HCT116 (cell line): ENCODE measurements around the gene FTSJ3. TPM values are rescaled to one million over a fixed set of nuclear protein-coding genes. Genes with fewer than 3 reads are reported as not detected.

Experiments used
- ATAC-seq: fragments of 200-7000 bp; cut with Tn5 transposase; 2 replicates; pipeline ENCODE4 v1.9.1; 2020; ENCODE audit warnings: mild to moderate bottlenecking, moderate library complexity
- BruUV-seq: library from RNA; stranded (reverse); fragments of 400-500 nt; replicated peaks from 2 replicates; lab custom pipeline; 2021; lab: Mats Ljungman, UMichigan
- CTCF ChIA-PET: fragments of 300-600 bp; sonication (Branson Sonifier 250); formaldehyde crosslinking; loops from one replicate; lab custom pipeline; 2021; ENCODE audit warnings: antibody characterized with exemption; lab: Charles Lee
- POLR2A ChIA-PET: fragments of 300-600, 350-600 bp; sonication (Branson Sonifier 250); formaldehyde crosslinking; loops from one replicate; lab custom pipeline; 2021; ENCODE audit warnings: antibody characterized with exemption; lab: Charles Lee
- RAD21 ChIA-PET, 2 experiments: fragments of 300-600 bp; sonication (Branson Sonifier 250); formaldehyde crosslinking; loops; one replicate each; lab custom pipeline; 2023; ENCODE audit warnings: low total read pairs in 2 of 2; ENCODE audit not compliant: uncharacterized antibody in 2 of 2, unreplicated experiment in 2 of 2, low non-redundant PET in 1 of 2; lab: Charles Lee
- DNase-seq: peaks from one replicate; pipeline ENCODE4 v3.0.0-alpha.2; 2010; ENCODE audit warnings: low read depth, low spot score
- H2AFZ ChIP-seq: fragments of 200-600 bp; shearing (Covaris generic), sonication (generic); 2 replicates; pipeline ENCODE4 v1.6.1; 2017; ENCODE audit warnings: low read depth, mixed run types, mixed read lengths, antibody characterized with exemption, low read length; ENCODE audit not compliant: poor library complexity, severe bottlenecking
- H3K27ac ChIP-seq: 2 replicates; pipeline ENCODE4 v1.5.1; 2012; ENCODE audit warnings: low read depth, low read length
- H3K27me3 ChIP-seq: fragments of 200-600 bp; sonication (generic); 2 replicates; pipeline ENCODE4 v1.6.1; 2016; ENCODE audit warnings: mixed run types, low read length, mixed read lengths; ENCODE audit not compliant: insufficient read depth
- H3K36me3 ChIP-seq, 2 experiments: fragments of 200-500 bp in 1 of 2; fragments of 200-600 bp in 1 of 2; sonication (Bioruptor generic) in 1 of 2; sonication (generic) in 1 of 2; 2 replicates each; pipeline versions ENCODE4 v1.5.1 to v1.6.1; 2014 to 2016; ENCODE audit warnings: low read length in 2 of 2, inconsistent platforms in 1 of 2, mixed read lengths in 1 of 2, mixed run types in 1 of 2; ENCODE audit not compliant: insufficient read depth in 2 of 2, control insufficient read depth in 1 of 2
- H3K4me1 ChIP-seq, 2 experiments: fragments of 200-600 bp in 1 of 2; sonication (generic) in 1 of 2; 2 replicates each; pipeline versions ENCODE4 v1.5.1 to v1.6.1; 2012 to 2017; ENCODE audit warnings: low read length in 2 of 2, inconsistent platforms in 1 of 2, mild to moderate bottlenecking in 1 of 2, mixed read lengths in 1 of 2, mixed run types in 1 of 2, moderate library complexity in 1 of 2; ENCODE audit not compliant: insufficient read depth in 2 of 2, control insufficient read depth in 1 of 2
- H3K4me2 ChIP-seq: fragments of 200-600 bp; sonication (generic); 2 replicates; pipeline ENCODE4 v1.6.1; 2017; ENCODE audit warnings: mixed run types, low read length, mixed read lengths
- H3K4me3 ChIP-seq, 2 experiments: fragments of 200-600 bp in 1 of 2; sonication (generic) in 1 of 2; replicated peaks in 1 of 2; 2 replicates each; pipeline ENCODE4 v1.5.1; 2011 to 2016; ENCODE audit warnings: low read length in 2 of 2, control low read depth in 1 of 2, low read depth in 1 of 2, mild to moderate bottlenecking in 1 of 2, mixed read lengths in 1 of 2, mixed run types in 1 of 2
- H3K79me2 ChIP-seq: fragments of 200-600 bp; sonication (generic); 2 replicates; pipeline ENCODE4 v1.6.1; 2017; ENCODE audit warnings: mild to moderate bottlenecking, mixed run types, low read length, moderate library complexity, mixed read lengths; ENCODE audit not compliant: insufficient read depth
- H3K9ac ChIP-seq: fragments of 200-600 bp; sonication (generic); 2 replicates; pipeline ENCODE4 v1.6.1; 2016; ENCODE audit warnings: low read length, mixed read lengths
- H3K9me2 ChIP-seq: fragments of 200-600 bp; sonication (generic), shearing (Covaris generic); 2 replicates; pipeline ENCODE4 v1.6.1; 2017; ENCODE audit warnings: mixed run types, mild to moderate bottlenecking, moderate library complexity; ENCODE audit not compliant: insufficient read depth
- H3K9me3 ChIP-seq, 2 experiments: fragments of 200-500 bp in 1 of 2; fragments of 200-600 bp in 1 of 2; sonication (Bioruptor generic) in 1 of 2; sonication (generic) in 1 of 2; 2 replicates each; pipeline ENCODE4 v1.6.1; 2014 to 2017; ENCODE audit warnings: low read length in 2 of 2, mixed read lengths in 2 of 2, inconsistent platforms in 1 of 2, low read depth in 1 of 2, mild to moderate bottlenecking in 1 of 2, mixed run types in 1 of 2, moderate library complexity in 1 of 2; ENCODE audit not compliant: control insufficient read depth in 1 of 2, insufficient read depth in 1 of 2
- H4K20me1 ChIP-seq: fragments of 200-600 bp; sonication (generic), shearing (Covaris generic); 2 replicates; pipeline ENCODE4 v1.6.1; 2017; ENCODE audit warnings: mixed run types, mild to moderate bottlenecking, moderate library complexity; ENCODE audit not compliant: insufficient read depth
- ATF3 ChIP-seq: IDR thresholded peaks from 2 replicates; pipeline ENCODE4 v1.6.1; 2012
- CBX3 ChIP-seq: IDR thresholded peaks from 2 replicates; pipeline ENCODE4 v1.6.1; 2012; ENCODE audit warnings: low read depth
- CEBPB ChIP-seq: IDR thresholded peaks from 2 replicates; pipeline ENCODE4 v1.6.1; 2012; ENCODE audit warnings: low read depth
- CTCF ChIP-seq, 3 experiments: fragments of 200-600 bp in 1 of 3; sonication (generic) in 1 of 3; IDR thresholded peaks in 2 of 3; conservative IDR thresholded peaks in 1 of 3; 2 replicates each; pipeline ENCODE4 v1.5.1; 2012 to 2017; ENCODE audit warnings: low read depth in 2 of 3, low read length in 2 of 3, antibody characterized with exemption in 1 of 3, borderline replicate concordance in 1 of 3, control low read depth in 1 of 3, mild to moderate bottlenecking in 1 of 3, mixed read lengths in 1 of 3, mixed run types in 1 of 3, moderate library complexity in 1 of 3; ENCODE audit not compliant: insufficient read depth in 1 of 3
- EZH2 ChIP-seq: fragments of 200-600 bp; sonication (generic); IDR thresholded peaks from 2 replicates; pipeline ENCODE4 v1.6.1; 2017; ENCODE audit warnings: antibody characterized with exemption, mixed run types
- EZH2phosphoT487 ChIP-seq: fragments of 200-600 bp; IDR thresholded peaks from 2 replicates; pipeline ENCODE4 v1.6.1; 2018; ENCODE audit warnings: antibody characterized with exemption, borderline replicate concordance
- FOSL1 ChIP-seq: IDR thresholded peaks from 2 replicates; pipeline ENCODE4 v1.6.1; 2012; ENCODE audit warnings: low read depth
- JUND ChIP-seq: IDR thresholded peaks from 2 replicates; pipeline ENCODE4 v1.6.1; 2012
- POLR2A ChIP-seq: IDR thresholded peaks from 2 replicates; pipeline ENCODE4 v1.7.0; 2011; ENCODE audit warnings: borderline replicate concordance; ENCODE audit not compliant: insufficient read depth, insufficient read length; ENCODE audit errors: extremely low read depth
- REST ChIP-seq: IDR thresholded peaks from 2 replicates; pipeline ENCODE4 v1.6.1; 2012; ENCODE audit warnings: low read depth
- SRF ChIP-seq: IDR thresholded peaks from 2 replicates; pipeline ENCODE4 v1.6.1; 2012; ENCODE audit warnings: low read depth
- TCF7L2 ChIP-seq: IDR thresholded peaks from 2 replicates; pipeline ENCODE4 v1.7.0; 2011; ENCODE audit warnings: borderline replicate concordance, inconsistent platforms; ENCODE audit not compliant: insufficient read depth, insufficient read length; ENCODE audit errors: extremely low read depth
- YY1 ChIP-seq: IDR thresholded peaks from 2 replicates; pipeline ENCODE4 v1.6.1; 2011; ENCODE audit warnings: low read length, low read depth, moderate library complexity, mild to moderate bottlenecking; ENCODE audit not compliant: insufficient replicate concordance; ENCODE audit errors: extremely low read depth
- ZBTB33 ChIP-seq: IDR thresholded peaks from 2 replicates; pipeline ENCODE4 v1.6.1; 2011; ENCODE audit warnings: mild to moderate bottlenecking, low read length, moderate library complexity; ENCODE audit not compliant: insufficient replicate concordance; ENCODE audit errors: extremely low read depth
- ZFX ChIP-seq: fragments of 450-650 bp; IDR thresholded peaks from 2 replicates; pipeline ENCODE4 v1.6.1; 2017
- ZNF274 ChIP-seq: fragments of 200-500 bp; sonication (Bioruptor generic); IDR thresholded peaks from 2 replicates; pipeline ENCODE4 v1.6.1; 2014; ENCODE audit warnings: mild to moderate bottlenecking, low read depth, low read length, inconsistent platforms
- intact Hi-C: fragments of 100-400 bp; cut with micrococcal nuclease; formaldehyde crosslinking; loops from 2 replicates; pipeline ENCODE4 v1.10.0; 2022
- total RNA-seq: library from RNA; stranded (reverse); gene quantifications from one replicate; pipeline ENCODE4 v1.2.1, GENCODE V29; 2021; ENCODE audit not compliant: unreplicated experiment

The FTSJ3 gene
- total RNA-seq, 1 experiment from 2014 or later = 70.9 TPM

- Histone ChIP-seq H3K4me1 (peaks cover 40 to 46% of the 10 kb centered on the region in 2 experiments), H4K20me1 (no peaks in the 10 kb centered on the region), H3K27ac (peak overlapping the region; percentile 96), H3K4me2 (peak overlapping the region; percentile 89), H2AFZ (no peak overlapping the region), H3K4me3 (peak overlapping the region; percentile 92 to 95), H3K9me3 (no peaks in the 10 kb centered on the region), H3K36me3 (peaks cover 9 to 18% of the 10 kb centered on the region in 2 experiments; a peak in 3 of 4 replicates), H3K79me2 (peaks cover 60% of the 10 kb centered on the region), H3K27me3 (no peaks in the 10 kb centered on the region), H3K9me2 (no peaks in the 10 kb centered on the region), H3K9ac (peak overlapping the region; percentile 98)
- CTCF ChIA-PET = interaction anchor here (1.3 to 1.9 kb wide), 2 partner anchors 8 to 25 kb away, joined by 6 to 7 read pairs; no protein-coding TSS in a partner anchor
- DNase-seq (no peak), ATAC-seq (no peak)
- POLR2A ChIA-PET = interaction anchor here (1.2 kb wide), 1 partner anchor 10 kb away, joined by 3 read pairs; no protein-coding TSS in a partner anchor
- no TSS peak for BruUV-seq
- RAD21 ChIA-PET = no interaction called here
- TF ChIP-seq CBX3 = no peak
- no peak for TF ChIP-seq CEBPB
- TF ChIP-seq JUND = no peak
- TF ChIP-seq FOSL1 = no peak
- no peak for TF ChIP-seq ZBTB33
- TF ChIP-seq EZH2 = no peak
- no peak for TF ChIP-seq SRF
- no peak for TF ChIP-seq POLR2A
- no peak for TF ChIP-seq ZNF274
- TF ChIP-seq ATF3 = no peak
- TF ChIP-seq CTCF (IDR thresholded peaks at IDR 0.05 in 2 of 3, conservative IDR thresholded peaks at IDR 0.05 in 1 of 3; ENCODE audit: borderline replicate concordance in 1 of 3, insufficient read depth in 1 of 3, low read depth in 2 of 3, low read length in 2 of 3) = no peak
- TF ChIP-seq ZFX = no peak
- no peak for TF ChIP-seq TCF7L2
- no peak for TF ChIP-seq YY1
- TF ChIP-seq EZH2phosphoT487 = no peak
- no peak for TF ChIP-seq REST
- intact Hi-C loops = loop anchor here (5.0 kb wide), 1 partner anchor 218 kb away; the partner anchor contains the start of gene MAP3K3
Measured at GRCh38 chr17:63840591-63841349, 13.3 kb upstream of the FTSJ3 start.
